HepG2 (cell line): Measurements from ENCODE around the gene DDOST.

ENCODE experiments used
- LCORL ChIP-seq, 2 experiments: fragments of 450-650 bp in 1 of 2; sonication (generic) in 1 of 2; formaldehyde crosslinking in 1 of 2; IDR thresholded peaks; 2 replicates each; pipeline versions ENCODE4 v1.5.0 to v1.6.1; 2017 to 2020; ENCODE audit warnings: antibody characterized with exemption in 1 of 2, missing genetic modification reagents in 1 of 2
- MTA3 ChIP-seq: sonication (generic); formaldehyde crosslinking; IDR thresholded peaks from 2 replicates; pipeline ENCODE4 v1.4.0; 2020; ENCODE audit warnings: missing genetic modification reagents
- PPARG ChIP-seq: conservative IDR thresholded peaks from 2 replicates; pipeline ENCODE4 v1.6.1; 2016; ENCODE audit warnings: missing biosample characterization, missing genetic modification reagents
- SMC3 ChIP-seq: IDR thresholded peaks from 2 replicates; pipeline ENCODE4 v1.6.1; 2011; ENCODE audit warnings: low read length, improper control_type of control experiment
- SP1 ChIP-seq, 2 experiments: fragments of 450-650 bp in 1 of 2; sonication (generic) in 1 of 2; formaldehyde crosslinking in 1 of 2; IDR thresholded peaks; 2 replicates each; pipeline versions ENCODE4 v1.4.0 to v1.6.1; 2016 to 2020; ENCODE audit warnings: missing genetic modification reagents in 1 of 2
- ZNF160 ChIP-seq: sonication (generic); formaldehyde crosslinking; IDR thresholded peaks from 2 replicates; pipeline ENCODE4 v1.8.0; 2022; ENCODE audit warnings: mild to moderate bottlenecking, inconsistent platforms, missing genetic modification reagents
- TF ChIP-seq, protein P1 (sequence below): sonication (generic); formaldehyde crosslinking; IDR thresholded peaks from 2 replicates; pipeline ENCODE4 v1.5.1; 2020; ENCODE audit warnings: mild to moderate bottlenecking, missing genetic modification reagents, moderate library complexity
- TF ChIP-seq, protein P2 (sequence below): sonication (generic); formaldehyde crosslinking; IDR thresholded peaks from 2 replicates; pipeline ENCODE4 v1.4.0; 2020; ENCODE audit warnings: missing genetic modification reagents
- TF ChIP-seq, protein P3 (sequence below): sonication (generic); formaldehyde crosslinking; IDR thresholded peaks from 2 replicates; pipeline ENCODE4 v1.4.0; 2020; ENCODE audit warnings: missing genetic modification reagents

DNA sequence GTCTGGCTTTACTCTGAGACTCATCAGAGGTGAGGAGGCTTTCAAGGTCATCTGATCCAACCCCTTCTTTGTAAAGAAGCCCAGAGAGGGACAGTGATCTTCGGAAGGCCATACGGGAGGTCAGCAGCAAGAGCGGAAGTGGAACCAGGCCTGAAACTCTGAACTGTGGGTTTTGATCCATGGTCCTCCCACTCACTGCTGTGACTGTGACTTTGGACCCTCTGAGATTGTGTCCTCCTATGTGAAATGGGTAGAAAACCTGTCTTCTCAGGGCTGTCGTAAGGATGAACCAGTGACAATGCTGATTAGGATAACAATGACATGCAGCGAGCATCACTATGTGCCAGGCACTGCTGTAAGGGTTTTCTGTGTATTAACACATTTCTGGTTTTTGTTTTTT, 9.8 kb upstream of the DDOST start:
- TF ChIP-seq, protein P1, sequence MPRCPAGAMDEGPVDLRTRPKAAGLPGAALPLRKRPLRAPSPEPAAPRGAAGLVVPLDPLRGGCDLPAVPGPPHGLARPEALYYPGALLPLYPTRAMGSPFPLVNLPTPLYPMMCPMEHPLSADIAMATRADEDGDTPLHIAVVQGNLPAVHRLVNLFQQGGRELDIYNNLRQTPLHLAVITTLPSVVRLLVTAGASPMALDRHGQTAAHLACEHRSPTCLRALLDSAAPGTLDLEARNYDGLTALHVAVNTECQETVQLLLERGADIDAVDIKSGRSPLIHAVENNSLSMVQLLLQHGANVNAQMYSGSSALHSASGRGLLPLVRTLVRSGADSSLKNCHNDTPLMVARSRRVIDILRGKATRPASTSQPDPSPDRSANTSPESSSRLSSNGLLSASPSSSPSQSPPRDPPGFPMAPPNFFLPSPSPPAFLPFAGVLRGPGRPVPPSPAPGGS (CRISPR knock-in tag), result no peak
- TF ChIP-seq MTA3 (CRISPR knock-in tag) (no peak), ZNF160 (CRISPR knock-in tag) (no peak), LCORL (IDR thresholded peaks at IDR 0.05) (no peak), LCORL (CRISPR knock-in tag; IDR thresholded peaks at IDR 0.05) (no peak), SMC3 (no peak), PPARG (CRISPR knock-in tag) (no peak), SP1 (IDR thresholded peaks at IDR 0.05) (no peak), SP1 (CRISPR knock-in tag; IDR thresholded peaks at IDR 0.05) (no peak)
- TF ChIP-seq, protein P2, sequence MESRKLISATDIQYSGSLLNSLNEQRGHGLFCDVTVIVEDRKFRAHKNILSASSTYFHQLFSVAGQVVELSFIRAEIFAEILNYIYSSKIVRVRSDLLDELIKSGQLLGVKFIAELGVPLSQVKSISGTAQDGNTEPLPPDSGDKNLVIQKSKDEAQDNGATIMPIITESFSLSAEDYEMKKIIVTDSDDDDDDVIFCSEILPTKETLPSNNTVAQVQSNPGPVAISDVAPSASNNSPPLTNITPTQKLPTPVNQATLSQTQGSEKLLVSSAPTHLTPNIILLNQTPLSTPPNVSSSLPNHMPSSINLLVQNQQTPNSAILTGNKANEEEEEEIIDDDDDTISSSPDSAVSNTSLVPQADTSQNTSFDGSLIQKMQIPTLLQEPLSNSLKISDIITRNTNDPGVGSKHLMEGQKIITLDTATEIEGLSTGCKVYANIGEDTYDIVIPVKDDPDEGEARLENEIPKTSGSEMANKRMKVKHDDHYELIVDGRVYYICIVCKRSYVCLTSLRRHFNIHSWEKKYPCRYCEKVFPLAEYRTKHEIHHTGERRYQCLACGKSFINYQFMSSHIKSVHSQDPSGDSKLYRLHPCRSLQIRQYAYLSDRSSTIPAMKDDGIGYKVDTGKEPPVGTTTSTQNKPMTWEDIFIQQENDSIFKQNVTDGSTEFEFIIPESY (CRISPR knock-in tag), result no peak
- TF ChIP-seq, protein P3, sequence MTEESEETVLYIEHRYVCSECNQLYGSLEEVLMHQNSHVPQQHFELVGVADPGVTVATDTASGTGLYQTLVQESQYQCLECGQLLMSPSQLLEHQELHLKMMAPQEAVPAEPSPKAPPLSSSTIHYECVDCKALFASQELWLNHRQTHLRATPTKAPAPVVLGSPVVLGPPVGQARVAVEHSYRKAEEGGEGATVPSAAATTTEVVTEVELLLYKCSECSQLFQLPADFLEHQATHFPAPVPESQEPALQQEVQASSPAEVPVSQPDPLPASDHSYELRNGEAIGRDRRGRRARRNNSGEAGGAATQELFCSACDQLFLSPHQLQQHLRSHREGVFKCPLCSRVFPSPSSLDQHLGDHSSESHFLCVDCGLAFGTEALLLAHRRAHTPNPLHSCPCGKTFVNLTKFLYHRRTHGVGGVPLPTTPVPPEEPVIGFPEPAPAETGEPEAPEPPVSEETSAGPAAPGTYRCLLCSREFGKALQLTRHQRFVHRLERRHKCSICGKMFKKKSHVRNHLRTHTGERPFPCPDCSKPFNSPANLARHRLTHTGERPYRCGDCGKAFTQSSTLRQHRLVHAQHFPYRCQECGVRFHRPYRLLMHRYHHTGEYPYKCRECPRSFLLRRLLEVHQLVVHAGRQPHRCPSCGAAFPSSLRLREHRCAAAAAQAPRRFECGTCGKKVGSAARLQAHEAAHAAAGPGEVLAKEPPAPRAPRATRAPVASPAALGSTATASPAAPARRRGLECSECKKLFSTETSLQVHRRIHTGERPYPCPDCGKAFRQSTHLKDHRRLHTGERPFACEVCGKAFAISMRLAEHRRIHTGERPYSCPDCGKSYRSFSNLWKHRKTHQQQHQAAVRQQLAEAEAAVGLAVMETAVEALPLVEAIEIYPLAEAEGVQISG (CRISPR knock-in tag), result no peak
